Suprapubic skin (tissue), 4 donors: ENCODE measurements around the gene BTBD1. TPM values are rescaled to one million over a fixed set of nuclear protein-coding genes. Genes with fewer than 3 reads are reported as not detected.

Experiments used
- DNase-seq, 2 donors: peaks; one replicate each; pipeline ENCODE4 v3.0.0-alpha.2; 2019; ENCODE audit warnings: low spot score in 2 of 2
- H3K27ac ChIP-seq: fragments of 200-600 bp; sonication (generic); one replicate; pipeline ENCODE4 v1.5.1; 2019
- H3K27me3 ChIP-seq: fragments of 200-600 bp; sonication (generic); one replicate; pipeline ENCODE4 v1.5.1; 2019
- H3K36me3 ChIP-seq: fragments of 200-600 bp; sonication (generic); one replicate; pipeline ENCODE4 v1.5.1; 2019
- H3K4me1 ChIP-seq: fragments of 200-600 bp; sonication (generic); one replicate; pipeline ENCODE4 v1.5.1; 2019
- H3K4me3 ChIP-seq: fragments of 200-600 bp; sonication (generic); one replicate; pipeline ENCODE4 v1.5.1; 2019; ENCODE audit warnings: mild to moderate bottlenecking
- H3K9me3 ChIP-seq: fragments of 200-600 bp; sonication (generic); one replicate; pipeline ENCODE4 v1.5.1; 2019
- EP300 ChIP-seq: sonication (generic); formaldehyde crosslinking; IDR thresholded peaks from one replicate; pipeline ENCODE4 v1.6.1; 2017; ENCODE audit warnings: antibody characterized with exemption
- POLR2A ChIP-seq, 2 donors: fragments of 450-650 bp; IDR thresholded peaks; one replicate each; pipeline ENCODE4 v1.6.1; 2017; ENCODE audit warnings: antibody characterized with exemption in 2 of 2, mild to moderate bottlenecking in 2 of 2, moderate library complexity in 2 of 2
- POLR2AphosphoS5 ChIP-seq, 3 donors: sonication (generic); formaldehyde crosslinking; IDR thresholded peaks; one replicate each; pipeline ENCODE4 v1.6.1; 2017; ENCODE audit warnings: antibody characterized with exemption in 3 of 3
- WGBS: methylation state at CpG from one replicate; pipeline ENCODE4 v1.1.5; 2018; 5-methylcytosine and 5-hydroxymethylcytosine counted together
- total RNA-seq, 4 donors: library from RNA; depleted of rRNA; stranded (reverse); fragments of >200 nt; gene quantifications; one replicate each; pipeline ENCODE4 v1.1.0, GENCODE V29; 2016
- TF ChIP-seq, protein P1 (sequence below), 2 donors: fragments of 200-600 bp in 1 of 2; fragments of 450-650 bp in 1 of 2; sonication (generic) in 1 of 2; IDR thresholded peaks; one replicate each; pipeline ENCODE4 v1.5.1; 2016 to 2019; ENCODE audit warnings: antibody characterized with exemption in 2 of 2, mild to moderate bottlenecking in 1 of 2, moderate library complexity in 1 of 2

The BTBD1 gene
- total RNA-seq = 10 to 100 TPM; 43.9 to 54.3 (median 50.0) TPM

- Histone ChIP-seq H3K36me3 (no peaks in the 10 kb centered on the region), H3K27ac (peak within 1 kb of the TSS; percentile 90), H3K4me3 (peak within 1 kb of the TSS; percentile 78), H3K27me3 (no peaks in the 10 kb centered on the region), H3K9me3 (no peaks in the 10 kb centered on the region), H3K4me1 (peaks cover 46% of the 10 kb centered on the region)
- TF ChIP-seq, protein P1, sequence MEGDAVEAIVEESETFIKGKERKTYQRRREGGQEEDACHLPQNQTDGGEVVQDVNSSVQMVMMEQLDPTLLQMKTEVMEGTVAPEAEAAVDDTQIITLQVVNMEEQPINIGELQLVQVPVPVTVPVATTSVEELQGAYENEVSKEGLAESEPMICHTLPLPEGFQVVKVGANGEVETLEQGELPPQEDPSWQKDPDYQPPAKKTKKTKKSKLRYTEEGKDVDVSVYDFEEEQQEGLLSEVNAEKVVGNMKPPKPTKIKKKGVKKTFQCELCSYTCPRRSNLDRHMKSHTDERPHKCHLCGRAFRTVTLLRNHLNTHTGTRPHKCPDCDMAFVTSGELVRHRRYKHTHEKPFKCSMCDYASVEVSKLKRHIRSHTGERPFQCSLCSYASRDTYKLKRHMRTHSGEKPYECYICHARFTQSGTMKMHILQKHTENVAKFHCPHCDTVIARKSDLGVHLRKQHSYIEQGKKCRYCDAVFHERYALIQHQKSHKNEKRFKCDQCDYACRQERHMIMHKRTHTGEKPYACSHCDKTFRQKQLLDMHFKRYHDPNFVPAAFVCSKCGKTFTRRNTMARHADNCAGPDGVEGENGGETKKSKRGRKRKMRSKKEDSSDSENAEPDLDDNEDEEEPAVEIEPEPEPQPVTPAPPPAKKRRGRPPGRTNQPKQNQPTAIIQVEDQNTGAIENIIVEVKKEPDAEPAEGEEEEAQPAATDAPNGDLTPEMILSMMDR (IDR thresholded peaks at IDR 0.05) = no peak
- peak; percentile 67 to 85 for TF ChIP-seq POLR2A (IDR thresholded peaks at IDR 0.05)
- 0% methylated on average over 27 of the region's 90 CpGs for WGBS
- DNase-seq = peak; percentile 93 to 96
Observed at GRCh38 chr15:83066734-83067637, at the start of gene BTBD1. TSS of gene BTBD1 (minus strand) at chr15:83067252. CDS start at chr15:83067151, 101 bp downstream.

- DNase-seq = no peak
- Histone ChIP-seq H3K4me3 (no peak overlapping the region), H3K9me3 (no peaks in the 10 kb centered on the region), H3K27ac (no peak overlapping the region), H3K36me3 (no peaks in the 10 kb centered on the region), H3K27me3 (no peaks in the 10 kb centered on the region), H3K4me1 (no peaks in the 10 kb centered on the region)
- TF ChIP-seq POLR2A (IDR thresholded peaks at IDR 0.05) (no peak), POLR2AphosphoS5 (IDR thresholded peaks at IDR 0.05) (no peak), EP300 (no peak)
- TF ChIP-seq, protein P1 (IDR thresholded peaks at IDR 0.05) = no peak
- 94% methylated on average over 11 of the region's 11 CpGs for WGBS
Observed at GRCh38 chr15:83115831-83116565, 48.9 kb upstream of the BTBD1 start.

- Histone ChIP-seq H3K4me3 (no peak overlapping the region), H3K4me1 (no peaks in the 10 kb centered on the region), H3K27me3 (peaks cover under 1% of the 10 kb centered on the region), H3K36me3 (no peaks in the 10 kb centered on the region), H3K27ac (no peak overlapping the region), H3K9me3 (no peaks in the 10 kb centered on the region)
- 97% methylated on average over 3 of the region's 3 CpGs for WGBS
- no peak for DNase-seq
- no peak for TF ChIP-seq POLR2AphosphoS5 (IDR thresholded peaks at IDR 0.05)
Observed at GRCh38 chr15:83115410-83115809, 48.4 kb upstream of the BTBD1 start.

DNA sequence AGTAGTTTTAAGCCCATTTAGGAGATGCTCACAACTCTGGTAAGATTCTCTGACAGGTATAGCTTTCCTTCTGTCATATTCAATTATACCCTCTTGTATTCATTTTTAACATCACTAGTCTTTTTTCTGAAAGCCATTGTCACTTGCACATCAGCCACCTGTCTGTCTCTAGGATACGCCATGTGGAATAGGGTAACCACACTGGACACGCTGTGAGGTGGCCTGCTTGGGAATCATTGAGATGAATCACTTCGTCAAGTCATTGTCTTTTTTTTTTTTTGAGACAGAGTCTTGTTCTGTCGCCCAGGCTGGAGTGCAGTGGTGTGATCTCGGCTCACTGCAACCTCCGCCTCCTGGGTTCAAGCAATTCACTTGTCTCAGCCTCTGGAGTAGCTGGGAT lies 47.8 kb upstream of the BTBD1 start:
- no peaks in the 10 kb centered on the region for H3K9me3 ChIP-seq
- peaks cover 6% of the 10 kb centered on the region for H3K27me3 ChIP-seq
- TF ChIP-seq EP300 = no peak
- TF ChIP-seq POLR2AphosphoS5 (IDR thresholded peaks at IDR 0.05) = no peak
- WGBS = 94% methylated on average over 6 of the region's 6 CpGs
- no peak overlapping the region for H3K4me3 ChIP-seq
- no peak overlapping the region for H3K27ac ChIP-seq
- no peaks in the 10 kb centered on the region for H3K4me1 ChIP-seq
- no peak for DNase-seq
- no peaks in the 10 kb centered on the region for H3K36me3 ChIP-seq

GRCh38 chr15:83113881-83114674 lies 47.0 kb upstream of the BTBD1 start:
- H3K4me3 ChIP-seq = no peak overlapping the region
- TF ChIP-seq POLR2AphosphoS5 (IDR thresholded peaks at IDR 0.05) (no peak), POLR2A (IDR thresholded peaks at IDR 0.05) (no peak)
- DNase-seq = no peak

DNA sequence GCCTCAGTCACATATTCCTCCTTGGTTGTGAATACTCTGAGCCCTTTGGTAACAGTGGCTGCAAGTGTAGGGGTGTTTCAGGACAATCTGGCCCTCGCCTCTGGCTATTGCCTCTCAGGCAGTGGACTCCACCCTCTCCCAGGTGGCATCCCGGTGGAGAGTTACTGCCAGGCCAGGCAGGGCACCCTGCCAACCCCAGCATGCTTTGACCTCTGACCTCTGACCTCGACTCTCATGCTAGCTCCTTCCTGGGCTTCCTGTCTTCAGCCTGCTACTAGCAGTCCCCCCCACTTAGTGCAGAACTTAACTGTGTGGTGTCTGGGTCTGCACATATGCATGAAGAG lies 45.9 kb upstream of the BTBD1 start:
- Histone ChIP-seq H3K9me3 (no peaks in the 10 kb centered on the region), H3K27me3 (peaks cover 24% of the 10 kb centered on the region), H3K27ac (peak overlapping the region; percentile 10), H3K4me3 (no peak overlapping the region), H3K36me3 (no peaks in the 10 kb centered on the region), H3K4me1 (peaks cover 5% of the 10 kb centered on the region)
- whole genome bisulfite sequencing = 39% methylated on average over 3 of the region's 3 CpGs
- TF ChIP-seq POLR2A (IDR thresholded peaks at IDR 0.05) = no peak
- TF ChIP-seq, protein P1 (IDR thresholded peaks at IDR 0.05) = no peak
- no peak for DNase-seq

More at GRCh38 chr15:83113881-83114674, 47.0 kb upstream of the BTBD1 start:
- Histone ChIP-seq H3K9me3 (no peaks in the 10 kb centered on the region), H3K27me3 (peaks cover 13% of the 10 kb centered on the region), H3K4me1 (peaks cover 5% of the 10 kb centered on the region), H3K27ac (no peak overlapping the region), H3K36me3 (no peaks in the 10 kb centered on the region)
- 70% methylated on average over 5 of the region's 5 CpGs for WGBS
